Tibial nerve (tissue), 4 donors: ENCODE data around the gene NFIL3.
"Not testable (repeated sequence)": the region's sequence is repeated elsewhere in the genome, so short reads cannot be mapped to it uniquely, and the experiment has no call there.

Experiments
- CTCF ChIP-seq, 5 experiments: fragments of 200-600 bp in 3 of 5; fragments of 450-650 bp in 2 of 5; sonication (generic) in 3 of 5; IDR thresholded peaks; one replicate each; pipeline ENCODE4 v1.5.1; 2016 to 2019; ENCODE audit warnings: antibody characterized with exemption in 5 of 5, mild to moderate bottlenecking in 3 of 5, moderate library complexity in 2 of 5
- EP300 ChIP-seq, 2 donors: sonication (generic); formaldehyde crosslinking; IDR thresholded peaks; one replicate each; pipeline ENCODE4 v1.6.1; 2017; ENCODE audit warnings: antibody characterized with exemption in 2 of 2, mild to moderate bottlenecking in 1 of 2
- POLR2A ChIP-seq, 2 donors: fragments of 450-650 bp; IDR thresholded peaks; one replicate each; pipeline ENCODE4 v1.6.1; 2017; ENCODE audit warnings: antibody characterized with exemption in 2 of 2, mild to moderate bottlenecking in 2 of 2, moderate library complexity in 2 of 2

GRCh38 chr9:91471524-91471923 is 47.9 kb upstream of the NFIL3 start:
- not testable (repeated sequence) for TF ChIP-seq CTCF, POLR2A, EP300 (IDR thresholded peaks at IDR 0.05)
